ENCODE measurements around the gene AKIRIN2. TPM values are rescaled to one million over a fixed set of nuclear protein-coding genes. Genes with fewer than 3 reads are reported as not detected.

The AKIRIN2 gene
- total RNA-seq, 4 donors from 2014 or later = 17.4 to 24.0 (median 21.7) TPM

DNA sequence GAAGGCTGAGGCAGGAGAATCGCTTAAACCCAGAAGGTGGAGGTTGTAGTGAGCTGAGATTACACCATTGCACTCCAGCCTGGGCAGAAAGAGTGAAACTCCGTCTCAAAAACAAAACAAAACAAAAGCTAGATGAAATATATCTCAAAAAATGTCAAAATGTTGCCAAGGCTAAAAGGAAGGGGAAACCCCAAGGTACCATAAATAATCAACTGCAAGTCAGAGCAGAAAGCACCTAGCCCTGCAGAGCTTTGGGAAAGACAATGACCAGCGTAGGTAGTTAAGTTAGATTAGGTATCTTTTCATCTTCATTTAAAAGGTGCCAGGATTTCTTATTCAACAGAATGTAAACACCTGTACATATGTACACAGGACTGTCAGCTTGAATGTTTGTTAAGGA, 33.0 kb downstream of the AKIRIN2 start:
- Histone ChIP-seq H3K9me3 (no peaks in the 10 kb centered on the region), H3K36me3 (peaks cover 0 to 75% (median 34%) of the 10 kb centered on the region in 4 donors), H3K27ac (replicated peaks in 1 of 4) (no peak overlapping the region), H3K4me1 (no peaks in the 10 kb centered on the region), H3K27me3 (no peaks in the 10 kb centered on the region), H3K4me3 (no peak overlapping the region)
- DNase-seq (ENCODE audit: extremely low spot score) = no peak
- 66% methylated on average over 3 of the region's 3 CpGs for WGBS
- TF ChIP-seq POLR2AphosphoS5 (IDR thresholded peaks at IDR 0.05) (no peak), EP300 (IDR thresholded peaks at IDR 0.05) (no peak), POLR2A (IDR thresholded peaks at IDR 0.05; ENCODE audit: low read depth) (no peak)
- TF ChIP-seq, protein P1, sequence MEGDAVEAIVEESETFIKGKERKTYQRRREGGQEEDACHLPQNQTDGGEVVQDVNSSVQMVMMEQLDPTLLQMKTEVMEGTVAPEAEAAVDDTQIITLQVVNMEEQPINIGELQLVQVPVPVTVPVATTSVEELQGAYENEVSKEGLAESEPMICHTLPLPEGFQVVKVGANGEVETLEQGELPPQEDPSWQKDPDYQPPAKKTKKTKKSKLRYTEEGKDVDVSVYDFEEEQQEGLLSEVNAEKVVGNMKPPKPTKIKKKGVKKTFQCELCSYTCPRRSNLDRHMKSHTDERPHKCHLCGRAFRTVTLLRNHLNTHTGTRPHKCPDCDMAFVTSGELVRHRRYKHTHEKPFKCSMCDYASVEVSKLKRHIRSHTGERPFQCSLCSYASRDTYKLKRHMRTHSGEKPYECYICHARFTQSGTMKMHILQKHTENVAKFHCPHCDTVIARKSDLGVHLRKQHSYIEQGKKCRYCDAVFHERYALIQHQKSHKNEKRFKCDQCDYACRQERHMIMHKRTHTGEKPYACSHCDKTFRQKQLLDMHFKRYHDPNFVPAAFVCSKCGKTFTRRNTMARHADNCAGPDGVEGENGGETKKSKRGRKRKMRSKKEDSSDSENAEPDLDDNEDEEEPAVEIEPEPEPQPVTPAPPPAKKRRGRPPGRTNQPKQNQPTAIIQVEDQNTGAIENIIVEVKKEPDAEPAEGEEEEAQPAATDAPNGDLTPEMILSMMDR (IDR thresholded peaks at IDR 0.05) = no peak
- intact Hi-C loops (cut with DNase I) = no loop called here

DNA sequence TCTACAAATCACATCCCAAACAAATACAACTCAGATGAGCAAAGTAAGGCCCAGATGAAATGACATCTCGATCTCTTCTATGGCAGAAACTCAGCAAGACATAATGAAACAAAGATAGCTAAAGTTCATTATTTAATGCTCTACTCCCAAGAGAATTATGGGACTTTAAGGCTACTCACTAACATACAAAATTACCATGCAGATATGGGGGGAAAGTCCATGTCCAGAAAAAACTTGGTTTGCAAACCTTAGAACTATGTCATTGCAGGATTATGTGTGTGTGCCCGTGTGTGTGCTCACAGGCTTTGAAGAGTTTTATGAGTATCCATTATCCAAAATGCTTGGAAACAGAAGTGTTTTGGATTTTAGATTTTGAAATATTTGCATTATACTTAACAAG, 34.0 kb downstream of the AKIRIN2 start:
- no peak overlapping the region for H3K27ac ChIP-seq (replicated peaks in 1 of 4)
- H3K9me3 ChIP-seq = no peaks in the 10 kb centered on the region
- TF ChIP-seq POLR2A (IDR thresholded peaks at IDR 0.05; ENCODE audit: low read depth) (no peak), POLR2AphosphoS5 (IDR thresholded peaks at IDR 0.05) (no peak)
- H3K36me3 ChIP-seq = peaks cover 0 to 65% (median 26%) of the 10 kb centered on the region in 4 donors
- DNase-seq (ENCODE audit: extremely low spot score) = no peak
- H3K27me3 ChIP-seq = no peaks in the 10 kb centered on the region
- no peaks in the 10 kb centered on the region for H3K4me1 ChIP-seq
- 90% methylated on average over 2 of the region's 2 CpGs for WGBS
- no peak overlapping the region for H3K4me3 ChIP-seq
- intact Hi-C loops (cut with DNase I) = no loop called here

DNA sequence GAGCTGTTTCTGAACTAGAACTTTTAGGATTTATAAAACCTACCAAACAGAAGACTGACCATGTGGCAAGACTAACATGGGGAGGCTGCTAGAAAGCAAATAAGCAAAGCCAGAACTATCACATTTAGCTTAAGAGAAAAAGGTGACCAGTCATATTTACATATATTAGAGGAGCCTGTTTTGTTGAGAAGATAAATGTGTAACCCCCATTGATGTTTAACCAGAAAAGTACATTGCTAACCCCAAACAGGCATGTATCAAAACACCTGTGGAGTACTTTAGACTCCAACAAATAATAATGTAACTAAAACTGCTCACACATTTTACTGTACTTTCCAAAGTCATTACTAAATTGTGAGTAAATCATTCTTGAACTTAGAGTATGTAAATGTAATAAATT, 35.0 kb downstream of the AKIRIN2 start:
- Histone ChIP-seq H3K9me3 (no peaks in the 10 kb centered on the region), H3K4me3 (no peak overlapping the region), H3K27me3 (no peaks in the 10 kb centered on the region), H3K36me3 (peaks cover 0 to 58% (median 18%) of the 10 kb centered on the region in 4 donors), H3K27ac (replicated peaks in 1 of 4) (no peak overlapping the region), H3K4me1 (no peaks in the 10 kb centered on the region)
- no peak for DNase-seq (ENCODE audit: extremely low spot score)
- intact Hi-C loops (cut with DNase I) = no loop called here
- TF ChIP-seq, protein P1 (IDR thresholded peaks at IDR 0.05) = no peak
- TF ChIP-seq POLR2AphosphoS5 (IDR thresholded peaks at IDR 0.05) (no peak), EP300 (IDR thresholded peaks at IDR 0.05) (no peak), POLR2A (IDR thresholded peaks at IDR 0.05; ENCODE audit: low read depth) (no peak)

DNA sequence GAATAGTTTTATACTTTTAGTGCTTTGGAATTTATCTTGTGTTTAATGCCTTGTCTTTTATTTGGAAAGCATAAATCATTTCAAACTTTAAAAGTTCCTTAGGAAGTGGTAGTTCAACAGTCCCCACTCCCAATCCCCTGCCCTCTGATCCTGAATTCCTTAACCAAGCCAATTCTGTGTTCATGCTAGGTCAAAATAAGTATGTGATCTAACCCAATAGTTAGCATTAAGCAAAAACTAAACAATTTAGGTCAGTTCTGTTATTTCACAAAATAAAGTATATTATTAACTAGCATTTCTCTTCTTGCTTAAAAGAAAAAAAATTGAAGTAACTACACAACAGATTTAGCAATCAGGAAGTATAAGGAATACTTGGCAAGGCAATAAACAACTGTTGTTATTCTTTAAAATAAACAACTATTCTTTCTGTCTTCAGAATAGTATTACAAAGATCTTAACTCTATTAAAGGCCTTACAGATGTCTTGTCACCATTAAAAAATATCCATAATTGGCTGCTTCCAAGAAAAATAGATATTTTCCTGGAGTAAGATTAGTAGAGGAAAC, 37.0 kb downstream of the AKIRIN2 start:
- H3K9me3 ChIP-seq = no peaks in the 10 kb centered on the region
- intact Hi-C loops (cut with DNase I) = no loop called here
- TF ChIP-seq POLR2A (IDR thresholded peaks at IDR 0.05; ENCODE audit: low read depth) (no peak), EP300 (IDR thresholded peaks at IDR 0.05) (no peak), POLR2AphosphoS5 (IDR thresholded peaks at IDR 0.05) (no peak)
- TF ChIP-seq, protein P1 (IDR thresholded peaks at IDR 0.05) = no peak
- no peak overlapping the region for H3K27ac ChIP-seq (replicated peaks in 1 of 4)
- H3K27me3 ChIP-seq = no peaks in the 10 kb centered on the region
- H3K4me3 ChIP-seq = no peak overlapping the region
- peaks cover 0 to 40% (median 12%) of the 10 kb centered on the region in 4 donors for H3K36me3 ChIP-seq
- H3K4me1 ChIP-seq = peaks cover 0 to 16% (median 13%) of the 10 kb centered on the region in 4 donors
- no peak for DNase-seq (ENCODE audit: extremely low spot score)

DNA sequence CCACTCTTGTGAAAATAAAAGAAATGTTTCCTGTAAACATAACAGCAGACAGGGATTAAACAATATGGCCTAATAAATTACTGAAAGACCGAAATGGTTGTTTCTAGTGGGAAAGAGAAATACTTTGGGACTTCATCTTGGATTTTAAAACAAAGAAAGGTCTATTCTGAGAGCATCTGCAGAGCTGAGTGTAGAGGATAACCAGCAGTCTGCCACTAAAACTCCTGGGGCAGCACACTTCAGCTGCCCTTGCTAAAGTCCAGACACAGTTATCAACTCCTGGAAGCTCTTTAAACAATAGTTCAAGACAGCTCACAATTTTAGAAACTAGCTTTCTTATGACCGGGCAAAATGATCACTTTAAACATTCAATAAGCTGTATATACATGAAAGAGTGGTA, 38.6 kb downstream of the AKIRIN2 start:
- WGBS = 41% methylated on average over 2 of the region's 2 CpGs
- H3K27ac ChIP-seq (replicated peaks in 1 of 4) = no peak overlapping the region
- H3K36me3 ChIP-seq = peaks cover 0 to 27% (median 9%) of the 10 kb centered on the region in 4 donors
- no peak for DNase-seq (ENCODE audit: extremely low spot score)
- TF ChIP-seq POLR2A (IDR thresholded peaks at IDR 0.05; ENCODE audit: low read depth) (no peak), EP300 (IDR thresholded peaks at IDR 0.05) (no peak), POLR2AphosphoS5 (IDR thresholded peaks at IDR 0.05) (no peak)
- TF ChIP-seq, protein P1 (IDR thresholded peaks at IDR 0.05) = no peak
- no peaks in the 10 kb centered on the region for H3K27me3 ChIP-seq
- peaks cover 0 to 32% (median 27%) of the 10 kb centered on the region in 4 donors for H3K4me1 ChIP-seq
- no peak overlapping the region for H3K4me3 ChIP-seq
- intact Hi-C loops (cut with DNase I) = no loop called here
- no peaks in the 10 kb centered on the region for H3K9me3 ChIP-seq
